ENCODE data around the gene RPA3.

RPA3 gene

GRCh38 chr7:7718492-7718891 lies at the start of gene RPA3:
Gene RPA3 (minus strand): TSS chr7:7718607. CDS start chr7:7640418, 78,189 bp downstream.
- DNase-seq: no peak

GRCh38 chr7:7766671-7767070 lies 48.3 kb upstream of the RPA3 start:
- no peak for DNase-seq

DNA sequence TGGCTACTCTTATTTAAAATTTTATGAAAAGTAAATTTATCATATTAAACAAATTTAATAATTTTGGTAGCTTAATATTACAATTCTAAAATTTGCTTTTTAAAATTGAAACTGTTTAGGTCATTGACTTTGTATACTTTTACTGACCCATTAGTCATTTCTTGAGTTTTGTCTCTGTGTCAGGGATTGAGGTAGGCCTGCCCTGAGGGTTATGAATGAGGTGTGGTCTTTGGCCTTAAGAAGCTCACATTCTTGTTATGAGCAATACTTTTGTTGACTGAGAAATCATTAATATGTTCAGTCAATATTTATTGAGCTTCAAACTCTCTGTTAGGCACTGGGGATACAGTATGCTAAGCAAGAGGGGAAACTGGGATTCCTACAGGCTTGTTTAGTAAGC lies 47.0 kb upstream of the RPA3 start:
- no peak for DNase-seq

- DNase-seq: no peak
Observed at GRCh38 chr7:7764520-7765396, 46.4 kb upstream of the RPA3 start.

DNA sequence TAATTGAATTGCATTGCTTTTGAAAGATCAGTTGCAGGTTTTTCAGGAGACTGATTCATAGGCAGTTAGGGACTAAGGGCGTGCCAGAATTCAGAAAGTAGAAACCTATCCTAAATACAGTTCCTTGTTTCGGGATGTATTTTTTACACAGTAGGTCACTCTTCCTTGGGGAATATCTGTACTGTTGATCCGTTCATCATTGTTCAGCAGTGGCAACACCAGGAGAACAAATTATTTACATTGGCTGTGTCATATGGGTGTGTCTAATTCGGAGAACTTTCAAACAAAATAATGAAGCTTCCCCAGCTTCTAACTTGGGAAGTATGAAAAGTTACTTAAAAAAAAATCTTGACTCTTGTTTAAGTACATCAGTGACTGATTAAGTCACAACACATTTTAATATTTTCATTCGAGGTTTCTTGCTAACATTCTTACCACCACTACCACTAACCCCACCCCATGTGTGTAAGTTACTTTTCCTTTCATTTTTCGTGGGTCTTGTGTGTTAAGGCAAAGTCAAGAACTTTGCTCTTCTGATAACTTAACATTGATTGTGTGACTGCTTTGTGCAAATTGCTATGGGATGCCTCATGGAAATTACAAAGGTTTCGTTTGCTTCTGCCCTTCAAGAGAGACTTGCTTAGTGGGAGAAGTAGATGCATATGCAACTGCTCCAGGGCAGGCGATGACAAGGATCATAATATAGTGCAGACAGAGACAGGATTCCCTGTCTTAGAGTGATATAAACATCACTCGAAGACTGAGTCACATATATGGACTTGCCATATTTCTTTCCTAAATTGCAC lies 43.8 kb upstream of the RPA3 start:
- no peak for DNase-seq

- peak; percentile 18 to 42 for DNase-seq
Observed at GRCh38 chr7:7761340-7761973, 43.0 kb upstream of the RPA3 start.

DNA sequence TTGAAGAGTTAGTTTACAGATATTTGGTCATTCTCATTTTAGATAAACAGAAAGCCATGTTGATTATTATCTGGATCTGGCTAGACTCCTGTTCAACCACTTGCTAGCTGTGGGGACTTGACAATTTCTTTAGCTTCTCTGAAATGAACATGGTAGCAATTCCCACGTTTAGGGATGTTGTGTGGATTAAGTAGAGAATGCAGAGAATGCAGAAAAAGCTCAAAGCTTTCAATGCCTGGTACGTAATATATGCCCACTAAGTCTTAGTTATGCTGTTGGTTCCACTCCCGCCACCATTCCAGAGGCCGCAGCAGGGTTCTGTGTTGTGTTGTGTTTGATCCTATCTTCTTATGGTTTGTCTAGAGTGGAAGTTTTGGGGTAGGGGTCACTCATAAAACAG lies 39.2 kb upstream of the RPA3 start:
- no peak for DNase-seq

DNA sequence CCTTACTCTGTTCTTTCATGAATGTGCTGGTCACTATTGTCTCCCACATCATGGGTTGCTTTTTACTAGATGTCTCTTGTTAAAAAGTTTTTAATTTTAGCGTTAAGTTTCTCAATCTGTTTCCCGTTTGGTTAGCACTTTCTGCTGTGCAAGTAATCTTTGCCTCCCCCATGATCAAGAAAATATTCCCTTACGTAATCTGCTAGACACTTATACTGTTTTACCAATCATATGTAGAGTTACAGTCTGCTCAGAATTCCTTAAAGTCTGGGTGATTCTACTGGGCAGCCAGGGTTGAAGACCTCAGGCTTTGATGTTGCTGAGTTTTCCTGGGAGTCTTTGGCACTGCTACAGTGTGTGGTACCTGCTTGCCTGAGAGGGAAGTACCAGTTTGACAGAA lies 38.2 kb upstream of the RPA3 start:
- DNase-seq: no peak

GRCh38 chr7:7751243-7752092 lies 33.1 kb upstream of the RPA3 start:
- no peak for DNase-seq

- no peak for DNase-seq
Observed at GRCh38 chr7:7750571-7751242, 32.3 kb upstream of the RPA3 start.

GRCh38 chr7:7746458-7746857 lies 28.1 kb upstream of the RPA3 start:
- no peak for DNase-seq

- no peak for DNase-seq
Observed at GRCh38 chr7:7745966-7746365, 27.6 kb upstream of the RPA3 start.

- no peak for DNase-seq
Observed at GRCh38 chr7:7745258-7745657, 26.9 kb upstream of the RPA3 start.

DNA sequence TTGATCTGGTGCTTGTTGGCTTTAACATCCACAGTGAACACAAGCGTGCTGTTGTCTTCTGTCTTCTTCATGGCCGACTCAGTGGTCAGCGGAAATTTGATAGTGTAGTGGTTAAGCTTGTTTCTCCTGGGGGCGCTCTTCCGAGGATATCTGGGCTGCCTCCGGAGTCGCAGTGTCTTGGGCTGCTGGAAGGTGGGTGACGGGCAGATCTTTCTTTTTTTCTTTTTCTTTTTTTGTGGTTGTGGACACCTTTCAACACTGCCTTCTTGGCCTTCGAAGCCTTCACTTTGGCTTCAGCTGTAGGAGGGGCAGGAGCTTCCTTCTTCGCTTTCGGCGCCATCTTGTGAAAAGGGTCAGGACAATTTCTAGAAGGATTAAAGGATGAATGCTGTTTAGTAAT lies 23.8 kb upstream of the RPA3 start:
- DNase-seq: no peak

- no peak for DNase-seq
Observed at GRCh38 chr7:7740037-7740355, 21.6 kb upstream of the RPA3 start.

DNA sequence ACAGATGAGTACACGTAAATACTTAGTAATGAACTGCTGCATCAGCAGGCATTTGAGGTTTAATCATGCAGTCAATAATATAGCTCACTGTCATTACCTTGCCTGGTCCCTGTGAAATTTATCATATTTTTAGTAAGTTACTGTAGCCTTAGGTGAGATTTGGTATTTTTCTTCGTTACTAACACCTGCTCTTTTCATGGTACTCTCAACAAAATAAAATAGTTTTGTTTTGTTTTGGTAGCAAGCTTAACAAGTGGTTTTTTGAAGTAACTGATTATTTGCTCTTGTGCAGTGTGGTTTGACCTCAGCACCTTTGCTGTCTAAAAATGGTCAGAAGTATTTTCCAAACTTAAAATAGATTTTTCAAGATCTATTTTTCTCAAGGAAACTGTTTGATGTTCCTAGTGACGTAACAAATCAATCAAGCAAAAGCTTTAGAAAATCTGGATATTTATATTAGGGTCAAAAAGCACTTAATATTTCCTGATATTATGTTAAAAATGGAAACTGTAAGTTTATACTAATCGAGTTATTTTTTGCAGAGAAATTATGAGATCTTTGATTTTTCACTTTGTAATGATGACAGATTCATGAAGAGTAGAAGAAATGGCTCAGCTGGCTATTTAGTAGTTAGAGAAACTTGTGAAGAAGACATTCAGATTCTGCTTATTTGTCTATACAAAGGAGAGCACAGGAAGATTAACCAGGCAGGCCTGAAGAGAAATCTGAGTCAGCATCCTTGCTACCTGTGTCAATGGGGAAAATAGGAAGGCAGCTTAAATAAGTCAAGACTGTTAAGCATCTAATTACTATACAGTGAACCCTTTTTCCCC lies 21.0 kb upstream of the RPA3 start:
- no peak for DNase-seq

DNA sequence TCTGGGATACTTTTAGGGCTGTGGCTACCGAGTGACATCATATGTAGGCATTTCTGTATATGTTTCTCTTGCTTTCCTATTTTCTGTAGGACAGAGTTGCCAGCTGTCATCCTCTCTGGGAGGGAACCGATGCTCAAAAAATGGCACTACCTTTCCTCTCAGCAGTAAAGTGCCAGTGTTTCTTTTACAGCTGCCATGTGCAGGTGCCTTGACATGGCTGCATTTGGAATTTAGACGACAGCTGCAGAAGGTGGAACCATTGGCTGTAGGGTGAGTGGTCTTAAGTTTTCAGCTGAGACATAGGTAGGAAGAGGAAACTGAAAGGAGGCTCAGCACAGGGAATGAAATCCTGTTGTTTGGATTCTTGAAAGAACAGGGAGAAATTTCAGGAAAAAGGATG lies 20.2 kb upstream of the RPA3 start:
- no peak for DNase-seq

GRCh38 chr7:7738177-7738576 lies 19.8 kb upstream of the RPA3 start:
- DNase-seq: peak in 1 of 2 experiments; percentile 11

- DNase-seq: no peak
Observed at GRCh38 chr7:7737674-7738073, 19.3 kb upstream of the RPA3 start.

DNA sequence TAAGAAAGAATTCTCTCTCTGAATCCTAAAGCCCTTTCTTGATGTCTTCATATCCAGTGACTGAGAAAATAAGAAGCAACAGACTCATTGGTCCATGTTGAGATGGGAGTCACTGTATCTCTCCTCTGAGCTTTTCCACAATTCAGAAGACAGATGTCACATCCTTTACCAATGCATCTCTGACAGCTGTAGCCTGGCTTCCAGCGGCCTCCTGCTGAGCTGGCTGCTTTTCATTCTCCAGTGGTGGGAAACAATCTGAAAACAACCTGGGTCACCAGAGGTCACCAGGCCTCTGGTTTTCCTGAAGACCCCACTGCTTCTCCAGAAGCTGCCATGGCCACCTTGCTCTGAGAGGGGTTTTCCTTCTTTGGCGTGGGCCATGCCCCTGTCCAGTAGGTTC lies 18.3 kb upstream of the RPA3 start:
- DNase-seq: no peak

DNA sequence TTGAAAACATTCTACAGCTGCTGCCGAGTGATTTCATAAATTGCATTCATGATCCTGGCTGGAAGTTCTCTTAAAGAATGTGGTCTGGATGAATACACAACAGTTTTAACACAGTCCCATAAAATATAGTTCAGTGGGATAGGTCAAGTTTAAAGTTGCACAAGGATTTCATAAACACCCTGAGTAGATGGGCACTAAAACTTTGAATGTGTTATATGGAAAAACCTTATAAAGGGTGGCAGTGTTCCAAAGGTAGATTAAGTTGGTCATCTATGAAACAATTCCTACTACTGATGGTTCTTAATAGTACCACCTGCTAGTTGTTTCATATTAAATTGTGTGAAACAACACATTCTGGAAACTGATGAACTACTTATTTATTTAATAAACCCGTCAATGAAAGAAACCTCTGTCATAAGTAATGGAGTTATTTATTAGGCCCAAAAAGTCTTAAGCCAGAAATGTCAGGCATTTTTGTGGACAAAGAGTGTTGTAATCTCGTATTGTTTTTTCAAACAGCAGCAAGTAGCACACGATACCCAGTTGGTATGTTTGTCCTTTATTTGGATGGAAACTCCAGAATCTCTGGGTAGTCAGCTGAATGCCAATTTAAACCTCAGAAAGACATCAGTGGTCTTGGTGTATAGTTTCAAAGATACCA lies 14.3 kb upstream of the RPA3 start:
- DNase-seq: no peak

Measured in NCI-H526 (cell line).